GM19240 (cell line): Measurements from ENCODE around the gene CNOT6L.
A peak's percentile ranks its signal among the peaks of the same experiment; 100 is the strongest.
"Not testable (repeated sequence)": the region's sequence is repeated elsewhere in the genome, so short reads cannot be mapped to it uniquely, and the experiment has no call there.

Experiments
- DNase-seq: peaks from one replicate; pipeline ENCODE4 v3.0.0; 2011; ENCODE audit warnings: low spot score; ENCODE audit not compliant: insufficient read length

Gene CNOT6L

GRCh38 chr4:77818602-77819403 lies at the start of gene CNOT6L:
TSS of gene CNOT6L (minus strand) at chr4:77819368. CDS start at chr4:77819308, 60 bp downstream.
- DNase-seq: no peak

GRCh38 chr4:77865259-77865658 lies 46.1 kb upstream of the CNOT6L start:
- DNase-seq: no peak

DNA sequence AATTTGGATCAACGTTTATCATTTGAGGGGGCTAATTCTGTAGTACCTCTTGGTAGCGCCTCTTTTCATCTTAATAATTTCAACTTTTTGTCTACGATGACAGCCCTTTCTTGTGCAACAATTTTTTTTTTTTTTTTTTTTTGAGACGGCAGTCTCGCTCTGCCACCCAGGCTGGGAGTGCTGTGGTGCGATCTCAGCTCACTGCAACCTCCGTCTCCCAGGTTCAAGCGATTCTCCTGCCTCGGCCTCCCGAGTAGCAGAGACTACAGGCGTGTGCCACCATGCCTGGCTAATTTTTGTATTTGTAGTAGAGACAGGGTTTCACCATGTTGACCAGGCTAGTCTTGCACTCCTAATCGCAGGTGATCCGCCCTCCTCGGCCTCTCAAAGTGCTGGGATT lies 44.2 kb upstream of the CNOT6L start:
- DNase-seq: not testable (repeated sequence)

- peak; percentile 41 for DNase-seq
Observed at GRCh38 chr4:77862478-77863216, 43.5 kb upstream of the CNOT6L start, which contains the start of gene MRPL1. TSS of gene MRPL1 (plus strand) at chr4:77862830. CDS start at chr4:77862849, 19 bp downstream.

GRCh38 chr4:77861495-77861894 lies 42.3 kb upstream of the CNOT6L start:
- no peak for DNase-seq

- no peak for DNase-seq
Observed at GRCh38 chr4:77859256-77859655, 40.1 kb upstream of the CNOT6L start.

- no peak for DNase-seq
Observed at GRCh38 chr4:77856152-77856551, 37.0 kb upstream of the CNOT6L start.

DNA sequence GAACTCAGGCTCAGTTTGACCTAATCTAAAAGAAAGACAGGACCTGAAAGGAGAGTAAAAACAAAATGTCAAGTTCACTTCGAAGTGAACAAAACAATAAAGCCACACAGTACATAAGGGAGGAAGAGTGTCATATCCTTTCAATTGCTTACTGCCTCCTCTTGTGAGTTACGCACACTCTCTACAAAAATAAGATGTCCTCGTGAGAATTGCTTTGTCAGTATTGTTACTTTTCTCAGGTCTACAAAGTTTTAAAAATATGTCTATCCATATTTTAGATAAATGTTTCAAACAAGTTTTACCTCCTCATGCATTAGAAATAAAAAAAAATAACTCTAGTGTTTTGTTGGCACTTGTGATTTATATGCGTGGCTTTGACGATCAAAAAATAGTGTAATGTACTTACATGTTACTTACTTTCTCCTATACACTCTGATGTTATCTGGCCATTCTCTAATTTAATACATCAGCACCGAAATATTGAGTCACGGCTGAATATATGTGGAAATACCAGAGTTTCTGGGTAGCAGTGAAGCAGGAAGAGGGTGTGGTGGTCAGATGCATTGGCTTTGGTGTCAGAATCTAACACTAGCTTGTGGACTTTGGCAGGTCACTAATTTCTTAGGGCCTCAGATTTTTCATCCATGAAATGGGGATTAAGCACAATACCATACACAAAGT lies 35.4 kb upstream of the CNOT6L start:
- DNase-seq: no peak

DNA sequence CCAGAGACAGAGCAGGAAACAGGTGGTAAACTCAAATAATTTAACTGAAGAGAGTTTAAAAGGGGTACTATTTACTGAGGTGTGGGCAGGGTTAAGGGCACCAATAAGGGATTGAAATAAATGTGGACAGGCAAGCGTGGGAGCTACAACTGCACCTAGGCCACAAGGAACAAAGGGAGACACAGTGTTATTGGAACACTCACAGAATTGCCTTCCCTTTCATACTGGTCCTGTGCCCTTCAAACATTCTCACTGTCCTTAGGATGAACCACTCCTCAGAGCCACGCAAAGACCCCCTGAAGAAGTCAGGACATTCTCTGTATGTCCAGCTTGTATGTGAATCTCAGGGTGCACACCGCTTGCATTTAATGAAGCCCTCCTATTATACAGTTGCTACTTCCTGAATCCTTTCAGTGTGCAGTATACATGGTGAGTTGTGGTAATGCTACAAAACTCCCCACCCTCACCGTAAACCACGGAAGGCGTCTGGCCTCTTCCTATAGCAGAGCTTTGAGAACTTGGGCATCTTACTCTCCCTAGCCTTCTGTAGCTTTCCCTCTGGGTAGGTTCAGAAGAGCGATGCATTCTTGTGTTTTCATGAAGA lies 33.8 kb upstream of the CNOT6L start:
- no peak for DNase-seq

- DNase-seq: no peak
Observed at GRCh38 chr4:77849278-77849965, 30.3 kb upstream of the CNOT6L start.

- no peak for DNase-seq
Observed at GRCh38 chr4:77848508-77848907, 29.3 kb upstream of the CNOT6L start.

GRCh38 chr4:77845929-77846328 lies 26.8 kb upstream of the CNOT6L start:
- DNase-seq: no peak

- DNase-seq: no peak
Observed at GRCh38 chr4:77845400-77845799, 26.2 kb upstream of the CNOT6L start.

DNA sequence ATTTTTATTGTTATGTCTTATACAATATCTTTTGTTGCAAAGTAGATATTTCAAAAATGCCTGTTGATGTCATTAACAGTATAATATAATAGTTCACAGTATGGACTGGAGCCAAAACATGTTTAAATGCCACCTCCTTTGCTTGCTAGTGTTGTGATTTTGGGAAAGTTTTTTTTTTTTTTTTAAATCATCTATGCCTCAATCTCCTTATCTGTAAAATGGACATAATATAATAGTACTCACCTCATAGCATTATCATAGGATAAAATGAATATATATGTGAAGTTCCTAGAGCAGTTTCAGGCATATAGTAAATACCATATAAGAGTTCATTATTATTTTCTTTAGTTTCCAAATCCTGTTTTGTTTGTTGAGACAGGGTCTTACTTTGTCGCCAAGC lies 25.2 kb upstream of the CNOT6L start:
- DNase-seq: no peak

GRCh38 chr4:77843628-77844027 lies 24.5 kb upstream of the CNOT6L start:
- no peak for DNase-seq

- DNase-seq: no peak
Observed at GRCh38 chr4:77834403-77834802, 15.2 kb upstream of the CNOT6L start.

- DNase-seq: no peak
Observed at GRCh38 chr4:77833126-77833724, 14.1 kb upstream of the CNOT6L start.

DNA sequence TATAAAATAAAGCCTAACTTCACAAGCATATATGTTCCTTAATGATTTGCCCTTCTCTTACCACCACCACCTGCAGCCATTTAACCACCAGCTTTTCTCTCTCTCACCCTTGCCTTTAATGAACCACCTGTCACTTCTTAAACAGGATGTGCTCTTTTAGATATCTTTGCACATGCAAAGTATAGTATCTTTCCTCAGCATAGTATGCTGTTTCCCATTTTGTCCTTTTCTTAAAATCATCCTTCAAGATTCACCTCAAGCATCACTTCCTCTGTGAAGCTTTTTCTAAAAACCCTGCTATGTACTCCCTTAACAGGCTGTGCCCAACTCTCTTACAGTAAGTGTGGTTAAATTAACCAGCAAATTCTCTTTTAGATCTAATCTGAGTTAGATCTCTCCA lies 8.2 kb upstream of the CNOT6L start:
- no peak for DNase-seq

GRCh38 chr4:77826275-77826674 lies 7.1 kb upstream of the CNOT6L start:
- no peak for DNase-seq

- DNase-seq: no peak
Observed at GRCh38 chr4:77821775-77822174, 2.6 kb upstream of the CNOT6L start.
